ENCODE data around the gene IRAK2. TPM values are rescaled to one million over a fixed set of nuclear protein-coding genes. Genes with fewer than 3 reads are reported as not detected.

The IRAK2 gene
- total and polyA plus RNA-seq, 2 of the 8 experiments (the other 6 are each of a cell fraction or from before 2014, with no cell fraction given) = 1.5 TPM

GRCh38 chr3:10215578-10216368, 51.1 kb downstream of the IRAK2 start:
- 0 out of 8 replicates have a peak, but pooled peaks cover 0 to 5% (median 0%) of the 10 kb centered on the region in 4 experiments for H3K36me3 ChIP-seq (ENCODE audit: control insufficient read depth in 2 of 4, insufficient read depth in 4 of 4, low read length in 3 of 4)
- H3K9ac ChIP-seq (replicated peaks in 1 of 4; ENCODE audit: extremely low read depth in 1 of 4, low read depth in 3 of 4, low read length in 3 of 4) = no peak overlapping the region
- H3K27me3 ChIP-seq (replicated peaks in 1 of 4; ENCODE audit: control insufficient read depth in 3 of 4, extremely low read depth in 1 of 4, insufficient read depth in 3 of 4, low read length in 3 of 4) = no peaks in the 10 kb centered on the region
- no peak overlapping the region for H2BK12ac ChIP-seq (ENCODE audit: low read depth, low read length)
- H3K4me1 ChIP-seq (replicated peaks in 1 of 4; ENCODE audit: control insufficient read depth in 3 of 4, insufficient read depth in 4 of 4, low read length in 3 of 4) = no peaks in the 10 kb centered on the region; a peak in 1 of 7 replicates
- no peak overlapping the region for H2BK5ac ChIP-seq (ENCODE audit: low read depth, low read length)
- H3K4me2 ChIP-seq (ENCODE audit: insufficient read depth in 1 of 2, low read depth in 2 of 2, low read length in 2 of 2) = no peak overlapping the region
- no peak overlapping the region for H2BK20ac ChIP-seq (ENCODE audit: low read length)
- H3K56ac ChIP-seq (replicated peaks; ENCODE audit: insufficient read length, low read depth, low read length) = no peak overlapping the region
- no peak overlapping the region for H3K23ac ChIP-seq (ENCODE audit: insufficient read length)
- no peak overlapping the region for H4K5ac ChIP-seq (ENCODE audit: insufficient read length, low read depth, low read length)
- H3K79me2 ChIP-seq (ENCODE audit: control insufficient read depth in 1 of 2, insufficient read depth in 2 of 2, low read length in 2 of 2) = no peaks in the 10 kb centered on the region
- H2BK15ac ChIP-seq (ENCODE audit: low read length) = no peak overlapping the region
- H2AFZ ChIP-seq (ENCODE audit: low read length) = no peak overlapping the region
- H2AK5ac ChIP-seq (ENCODE audit: low read depth, low read length) = no peak overlapping the region
- no peak overlapping the region for H4K91ac ChIP-seq (replicated peaks; ENCODE audit: insufficient read length, low read length)
- ChIA-PET POLR2A (ENCODE audit: partially characterized antibody) (no interaction called here), CTCF (ENCODE audit: partially characterized antibody) (no interaction called here)
- no peak overlapping the region for H3K4me3 ChIP-seq (ENCODE audit: extremely low read depth in 1 of 4, insufficient read depth in 2 of 4, low read depth in 3 of 4, low read length in 4 of 4)
- no peak for FAIRE-seq
- H3K23me2 ChIP-seq (ENCODE audit: low read depth, low read length) = no peaks in the 10 kb centered on the region; the same call in 1 of the 2 replicates
- no peak for DNase-seq (ENCODE audit: low read depth in 1 of 2, low spot score in 2 of 2)
- H4K8ac ChIP-seq (ENCODE audit: extremely low read depth, insufficient read depth, low read length) = no peak overlapping the region
- H3K9me3 ChIP-seq (ENCODE audit: insufficient read depth in 2 of 2, low read depth in 1 of 2, low read length in 1 of 2) = peaks cover 6 to 8% of the 10 kb centered on the region in 2 experiments; a peak in 1 of 4 replicates
- H3K18ac ChIP-seq (ENCODE audit: extremely low read depth, low read length) = no peak overlapping the region
- H2BK120ac ChIP-seq (replicated peaks; ENCODE audit: low read depth, low read length) = no peak overlapping the region
- no peak overlapping the region for H3K14ac ChIP-seq (ENCODE audit: insufficient read length)
- 92% methylated on average over 6 of the region's 6 CpGs; no CpG with 5 or more reads in 1 of the 2 experiments for WGBS, 2 experiments (ENCODE audit: extremely low coverage in 1 of 2, insufficient coverage in 1 of 2, insufficient read length in 1 of 2, insufficient replicate concordance in 2 of 2, low coverage in 1 of 2, low lambda C conversion rate in 2 of 2, missing lambda C conversion rate in 1 of 2)
- no peaks in the 10 kb centered on the region for H4K20me1 ChIP-seq (replicated peaks in 1 of 2; ENCODE audit: control insufficient read depth in 1 of 2, insufficient read depth in 2 of 2, low read length in 2 of 2)
- no peaks in the 10 kb centered on the region for H3K79me1 ChIP-seq (ENCODE audit: low read depth, low read length)
- no peak overlapping the region for H3K4ac ChIP-seq (replicated peaks; ENCODE audit: insufficient read length, low read depth, low read length)
- H3K27ac ChIP-seq (ENCODE audit: low read depth, low read length) = no peak overlapping the region
- TF ChIP-seq JUND (IDR thresholded peaks at IDR 0.05; ENCODE audit: low read length) (no peak), TEAD4 (IDR thresholded peaks at IDR 0.05; ENCODE audit: low read depth, low read length) (no peak), KDM4A (IDR thresholded peaks at IDR 0.05; ENCODE audit: low read depth, low read length, severe bottlenecking) (no peak), KDM1A (IDR thresholded peaks at IDR 0.05; ENCODE audit: borderline replicate concordance, low read length) (no peak), SP1 (IDR thresholded peaks at IDR 0.05; ENCODE audit: low read depth, low read length) (no peak), EZH2 (IDR thresholded peaks at IDR 0.05; ENCODE audit: low read depth, low read length, severe bottlenecking) (no peak), TAF7 (optimal IDR thresholded peaks at IDR 0.05; ENCODE audit: borderline replicate concordance, low read depth, low read length) (no peak), CTBP2 (IDR thresholded peaks at IDR 0.05; ENCODE audit: borderline replicate concordance, insufficient read depth, insufficient read length, low read length) (no peak), HDAC2 (IDR thresholded peaks at IDR 0.05; ENCODE audit: borderline replicate concordance in 1 of 2, low read depth in 2 of 2, low read length in 2 of 2) (no peak), CHD2 (IDR thresholded peaks at IDR 0.05; ENCODE audit: low read length) (no peak), YY1 (IDR thresholded peaks at IDR 0.05; ENCODE audit: low read depth, low read length) (no peak), EGR1 (IDR thresholded peaks at IDR 0.05; ENCODE audit: borderline replicate concordance, low read depth, low read length) (no peak), FOSL1 (IDR thresholded peaks at IDR 0.05; ENCODE audit: insufficient read depth, low read depth, low read length) (no peak)

Measured in H1 (cell line).